Neutrophil (primary cell): ENCODE data around the gene PPM1A.

Source experiments
- H3K27ac ChIP-seq: fragments of 200-600 bp; sonication (generic); 2 replicates; pipeline ENCODE4 v1.5.1; 2016; ENCODE audit warnings: mild to moderate bottlenecking, moderate library complexity
- H3K27me3 ChIP-seq: fragments of 200-600 bp; sonication (generic); 2 replicates; pipeline ENCODE4 v1.6.0; 2016; ENCODE audit warnings: mild to moderate bottlenecking
- H3K36me3 ChIP-seq: fragments of 200-600 bp; sonication (generic); 2 replicates; pipeline ENCODE4 v1.5.1; 2017
- H3K4me1 ChIP-seq, 2 experiments: fragments of 200-600 bp in 1 of 2; sonication (generic) in 1 of 2; 1 replicate in 1 of 2; 2 replicates in 1 of 2; pipeline versions ENCODE4 v1.5.1 to v1.6.1; 2013 to 2016; ENCODE audit warnings: low read depth in 1 of 2, low read length in 1 of 2, mild to moderate bottlenecking in 1 of 2, moderate library complexity in 1 of 2; ENCODE audit not compliant: control insufficient read depth in 1 of 2, insufficient read depth in 1 of 2
- H3K4me3 ChIP-seq, 2 experiments: fragments of 200-600 bp in 1 of 2; sonication (generic) in 1 of 2; 1 replicate in 1 of 2; 2 replicates in 1 of 2; pipeline ENCODE4 v1.5.1; 2013 to 2016; ENCODE audit warnings: low read depth in 1 of 2, low read length in 1 of 2, mild to moderate bottlenecking in 1 of 2, moderate library complexity in 1 of 2
- H3K9me3 ChIP-seq: fragments of 200-600 bp; sonication (generic); 2 replicates; pipeline ENCODE4 v1.5.1; 2016
- TF ChIP-seq, protein P1 (sequence below): fragments of 200-600 bp; sonication (generic); IDR thresholded peaks from 2 replicates; pipeline ENCODE4 v1.5.1; 2016; ENCODE audit warnings: antibody characterized with exemption

Gene PPM1A

GRCh38 chr14:60348211-60348610, 99.2 kb downstream of the PPM1A start:
- H3K36me3 ChIP-seq, result no peaks in the 10 kb centered on the region
- TF ChIP-seq, protein P1, sequence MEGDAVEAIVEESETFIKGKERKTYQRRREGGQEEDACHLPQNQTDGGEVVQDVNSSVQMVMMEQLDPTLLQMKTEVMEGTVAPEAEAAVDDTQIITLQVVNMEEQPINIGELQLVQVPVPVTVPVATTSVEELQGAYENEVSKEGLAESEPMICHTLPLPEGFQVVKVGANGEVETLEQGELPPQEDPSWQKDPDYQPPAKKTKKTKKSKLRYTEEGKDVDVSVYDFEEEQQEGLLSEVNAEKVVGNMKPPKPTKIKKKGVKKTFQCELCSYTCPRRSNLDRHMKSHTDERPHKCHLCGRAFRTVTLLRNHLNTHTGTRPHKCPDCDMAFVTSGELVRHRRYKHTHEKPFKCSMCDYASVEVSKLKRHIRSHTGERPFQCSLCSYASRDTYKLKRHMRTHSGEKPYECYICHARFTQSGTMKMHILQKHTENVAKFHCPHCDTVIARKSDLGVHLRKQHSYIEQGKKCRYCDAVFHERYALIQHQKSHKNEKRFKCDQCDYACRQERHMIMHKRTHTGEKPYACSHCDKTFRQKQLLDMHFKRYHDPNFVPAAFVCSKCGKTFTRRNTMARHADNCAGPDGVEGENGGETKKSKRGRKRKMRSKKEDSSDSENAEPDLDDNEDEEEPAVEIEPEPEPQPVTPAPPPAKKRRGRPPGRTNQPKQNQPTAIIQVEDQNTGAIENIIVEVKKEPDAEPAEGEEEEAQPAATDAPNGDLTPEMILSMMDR, result no peak
- H3K4me3 ChIP-seq, result no peak overlapping the region
- H3K4me1 ChIP-seq, result no peaks in the 10 kb centered on the region
- peaks cover 21% of the 10 kb centered on the region for H3K27me3 ChIP-seq
- H3K27ac ChIP-seq, result no peak overlapping the region
- no peaks in the 10 kb centered on the region for H3K9me3 ChIP-seq
